HS-27A (cell line): ENCODE data around the gene PTGES3.
"Not testable (repeated sequence)": the region's sequence is repeated elsewhere in the genome, so short reads cannot be mapped to it uniquely, and the experiment has no call there.

Experiments
- DNase-seq: peaks from one replicate; pipeline ENCODE4 v3.0.0-alpha.2; 2012; ENCODE audit warnings: low read depth, missing footprints

PTGES3 gene

DNA sequence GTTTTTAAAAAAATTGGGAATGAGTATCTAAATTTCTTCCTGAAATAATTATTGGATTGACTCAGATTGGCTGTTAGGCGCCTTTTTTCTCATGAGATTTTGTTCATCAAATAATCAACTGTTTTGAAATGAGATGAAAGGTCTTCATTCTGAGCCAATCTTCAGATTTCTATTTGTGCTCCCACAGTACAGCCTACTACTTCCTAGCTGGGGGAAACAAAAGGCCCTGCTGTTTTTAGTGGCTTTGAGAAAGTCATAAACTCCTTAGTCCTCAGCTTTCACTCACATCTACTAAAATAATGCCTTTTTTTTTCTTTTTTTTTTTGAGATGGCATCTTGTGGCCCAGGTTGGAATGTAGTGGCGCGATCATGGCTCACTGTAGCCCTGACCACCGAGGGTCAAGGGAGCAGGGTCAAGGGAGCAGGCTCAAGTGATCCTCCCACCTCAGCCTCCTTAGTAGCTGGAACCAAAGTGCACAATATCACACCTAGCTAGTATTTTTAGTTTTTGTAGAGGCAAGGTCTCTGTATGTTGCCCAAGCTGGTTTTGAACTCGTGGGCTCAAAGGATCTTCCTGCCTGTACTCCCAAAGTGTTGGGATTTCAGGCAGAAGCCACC lies 21.8 kb upstream of the PTGES3 start:
- DNase-seq = no peak

DNA sequence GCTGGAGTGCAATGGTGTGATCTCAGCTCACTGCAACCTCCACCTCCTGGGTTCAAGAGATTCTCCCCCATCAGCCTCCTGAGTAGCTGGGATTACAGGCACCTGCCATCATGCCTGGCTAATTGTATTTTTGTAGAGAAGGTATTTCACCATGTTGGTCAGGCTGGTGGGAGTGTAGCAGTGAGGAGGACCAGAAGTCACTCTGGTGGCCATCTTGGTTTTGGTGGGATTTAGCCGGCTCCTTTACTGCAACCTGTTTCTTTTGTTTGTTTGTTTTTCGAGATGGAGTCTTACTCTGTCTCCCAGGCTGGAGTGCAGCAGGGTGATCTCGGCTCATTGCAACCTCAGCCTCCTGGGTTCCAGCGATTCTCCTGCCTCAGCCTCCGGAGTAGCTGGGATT lies 16.4 kb upstream of the PTGES3 start:
- not testable (repeated sequence) for DNase-seq

DNA sequence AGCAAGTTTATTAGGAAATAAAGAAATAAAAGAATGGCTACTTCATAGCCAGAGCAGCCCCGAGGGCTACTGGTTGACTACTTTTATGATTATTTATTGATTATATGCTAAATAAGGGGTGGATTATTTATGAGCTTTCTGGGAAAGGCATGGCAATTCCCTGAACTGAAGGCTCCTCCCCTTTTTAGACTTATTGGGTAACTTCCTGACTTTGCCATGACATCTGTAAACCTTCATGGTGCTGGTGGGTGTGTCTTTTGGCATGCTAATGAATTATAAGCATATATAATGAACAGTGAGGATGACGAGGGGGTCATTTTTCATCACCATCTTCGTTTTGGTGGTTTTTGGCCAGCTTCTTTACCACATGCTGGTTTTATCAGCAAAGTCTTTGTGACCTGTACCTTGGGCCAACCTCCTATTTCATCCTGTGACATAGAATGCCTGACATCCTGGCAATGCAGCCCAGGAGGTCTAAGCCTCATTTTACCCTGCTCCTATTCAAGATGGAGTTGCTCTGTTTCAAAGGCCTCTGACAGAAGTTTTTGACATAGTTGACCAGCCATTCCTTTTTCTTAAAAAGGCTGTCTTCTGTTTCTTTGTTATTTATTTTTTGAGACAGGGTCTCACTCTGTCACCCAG lies 11.1 kb upstream of the PTGES3 start:
- no peak for DNase-seq

DNA sequence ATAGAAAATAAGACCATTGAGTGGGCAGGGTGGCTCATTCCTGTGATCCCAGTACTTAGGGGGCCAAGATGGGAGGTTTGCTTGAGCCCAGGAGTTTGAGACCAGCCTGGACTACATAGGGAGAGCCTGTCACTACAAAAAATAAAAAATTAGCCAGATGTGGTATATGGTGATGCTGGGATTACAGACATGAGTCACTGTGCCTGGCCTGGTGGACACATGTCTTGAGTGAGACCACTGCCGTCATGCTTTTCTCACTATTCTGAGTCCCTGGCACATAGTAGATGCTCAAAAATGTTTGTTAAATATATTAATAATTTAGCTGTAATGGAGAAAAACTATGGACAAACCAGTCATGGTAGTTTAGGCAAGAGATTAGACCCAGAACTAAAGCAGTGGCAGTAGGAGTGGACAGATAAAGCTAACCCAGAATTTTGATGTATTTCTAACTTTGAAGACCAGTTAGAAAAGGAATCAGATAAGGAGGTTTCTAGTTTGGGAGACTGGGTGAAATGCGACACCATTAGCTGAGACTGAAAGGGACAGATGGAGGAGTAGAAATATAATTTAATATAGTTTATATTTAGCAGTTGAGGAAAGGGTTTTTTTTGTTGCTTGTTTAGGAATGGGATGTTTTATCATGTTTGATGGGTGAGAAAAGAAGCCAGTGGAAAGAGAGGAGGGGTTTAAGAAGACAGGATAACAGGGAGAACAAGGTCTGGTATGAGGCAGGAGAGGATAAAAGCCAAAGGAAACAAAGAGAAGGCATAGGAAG lies 7.4 kb upstream of the PTGES3 start:
- no peak for DNase-seq

DNA sequence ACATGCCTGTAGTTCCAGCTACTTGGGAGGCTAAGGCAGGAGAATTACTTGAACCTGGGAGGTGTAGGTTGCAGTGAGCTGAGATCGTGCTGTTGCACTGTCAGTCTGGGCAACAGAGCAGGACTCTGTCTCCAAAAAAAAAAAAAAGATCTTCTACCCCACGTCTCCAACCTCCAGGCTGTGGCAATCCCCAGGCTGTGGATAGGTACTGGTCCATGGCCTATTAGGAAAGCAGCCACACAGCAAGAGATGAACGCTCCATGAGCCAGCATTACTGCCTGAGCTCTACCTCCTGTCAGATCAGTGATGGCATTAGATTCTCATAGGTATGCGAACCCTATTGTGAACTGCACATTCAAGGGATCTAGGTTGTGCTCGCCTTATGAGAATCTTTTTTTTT lies 6.1 kb upstream of the PTGES3 start:
- DNase-seq = no peak

DNA sequence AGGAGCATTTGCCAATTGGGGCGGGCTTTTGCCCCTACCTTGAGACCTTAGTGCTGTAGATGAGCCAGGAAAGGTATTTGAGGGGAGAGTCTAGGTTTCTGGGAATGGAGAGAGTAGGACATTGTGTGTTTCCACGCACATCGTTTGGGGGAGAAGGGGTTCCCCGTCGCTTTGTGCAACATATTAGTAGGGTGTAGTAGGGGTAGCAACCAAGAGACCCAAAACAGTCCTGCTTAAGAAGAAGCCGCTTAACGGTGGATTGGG lies 694 bp upstream of the PTGES3 start:
- no peak for DNase-seq

DNA sequence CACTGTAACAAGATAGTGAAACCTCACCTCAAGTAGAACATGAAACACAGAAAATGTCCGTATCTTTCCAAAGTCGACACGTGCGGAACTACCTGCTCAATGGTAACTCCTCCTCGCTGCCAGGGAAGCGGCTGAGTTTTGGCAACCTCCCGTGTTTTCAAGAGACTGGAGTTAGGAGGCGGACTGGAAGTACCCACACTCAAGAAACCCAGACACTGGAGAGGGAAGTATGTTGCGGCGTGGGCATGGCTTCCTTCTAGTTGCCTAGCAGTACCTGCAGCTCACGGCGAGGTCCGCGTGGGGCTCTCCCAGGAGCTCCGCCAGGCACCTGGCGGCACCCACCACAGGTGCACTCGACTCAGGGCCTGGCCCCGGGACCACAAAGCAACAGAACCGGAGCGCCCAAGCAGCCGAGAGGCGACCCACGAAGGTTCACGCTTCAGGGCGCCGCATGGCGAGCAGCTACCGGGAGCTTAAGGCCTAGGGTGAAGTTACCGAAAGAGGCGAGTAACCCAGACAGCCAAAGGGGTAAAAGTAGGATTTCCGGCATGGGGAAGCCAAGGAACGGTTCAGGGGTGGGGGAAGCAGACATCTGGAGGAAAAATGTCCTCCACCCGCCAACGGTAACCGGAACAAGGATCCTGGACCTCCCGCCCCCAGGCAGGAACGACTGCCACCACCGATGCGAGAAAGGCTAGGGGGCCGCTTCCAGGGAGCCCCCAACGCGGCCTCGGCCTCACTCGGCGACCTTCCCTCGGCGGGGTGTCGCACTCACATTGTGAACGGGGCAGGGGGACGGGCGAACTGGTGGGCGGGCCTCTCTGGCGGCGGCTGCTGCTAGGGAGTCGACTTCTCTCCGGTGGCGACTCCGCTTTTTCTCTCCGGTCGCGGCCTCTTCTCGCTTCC lies 608 bp downstream of the PTGES3 start:
- DNase-seq = peak; percentile 11

DNA sequence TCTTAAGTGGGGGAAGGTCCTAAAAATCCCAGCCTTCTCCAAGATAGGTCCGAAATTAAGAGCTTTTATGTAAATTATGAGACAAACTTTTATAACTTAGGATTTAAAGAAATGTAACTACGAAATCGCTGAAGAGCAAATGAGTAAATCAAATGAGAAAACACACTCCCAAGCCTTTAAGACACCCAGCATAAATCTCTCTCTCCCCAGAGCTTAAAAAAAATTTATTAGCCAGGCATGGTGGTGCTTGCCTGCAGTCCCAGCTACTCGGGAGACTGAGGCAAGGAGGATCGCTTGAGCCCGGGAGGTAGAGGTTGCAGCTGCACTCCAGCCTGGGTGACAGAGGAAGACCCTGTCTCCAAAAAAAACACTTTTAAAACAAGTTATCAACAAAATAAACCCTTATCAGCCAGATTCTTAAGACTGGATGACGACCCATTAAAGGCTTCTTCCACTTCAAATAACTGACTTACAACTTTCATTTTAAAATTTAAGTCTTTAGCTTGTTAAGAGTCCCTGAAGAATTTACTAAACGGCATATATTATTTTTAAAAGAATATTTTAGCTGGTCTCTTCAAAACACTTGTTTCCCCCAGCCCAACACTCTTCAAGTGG lies 3.2 kb downstream of the PTGES3 start:
- no peak for DNase-seq

DNA sequence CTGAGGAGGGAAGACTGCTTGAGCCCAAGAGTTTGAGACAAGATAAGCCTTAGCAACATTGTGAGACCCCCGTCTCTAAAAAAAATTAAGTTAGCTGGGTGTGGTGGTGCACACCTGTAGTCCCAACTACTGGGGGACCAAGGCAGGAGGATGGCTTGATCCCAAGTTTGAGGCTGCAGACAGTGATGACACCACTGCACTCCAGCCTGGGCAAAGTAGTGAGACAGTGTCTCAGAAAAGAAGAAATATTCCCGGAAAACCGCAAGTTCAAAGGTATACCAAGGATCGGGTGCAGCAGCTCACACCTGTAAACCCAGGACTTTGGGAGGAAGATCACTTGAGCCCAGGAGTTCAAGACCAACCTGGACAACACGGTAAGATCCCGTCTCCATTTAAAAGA lies 5.8 kb downstream of the PTGES3 start:
- no peak for DNase-seq

DNA sequence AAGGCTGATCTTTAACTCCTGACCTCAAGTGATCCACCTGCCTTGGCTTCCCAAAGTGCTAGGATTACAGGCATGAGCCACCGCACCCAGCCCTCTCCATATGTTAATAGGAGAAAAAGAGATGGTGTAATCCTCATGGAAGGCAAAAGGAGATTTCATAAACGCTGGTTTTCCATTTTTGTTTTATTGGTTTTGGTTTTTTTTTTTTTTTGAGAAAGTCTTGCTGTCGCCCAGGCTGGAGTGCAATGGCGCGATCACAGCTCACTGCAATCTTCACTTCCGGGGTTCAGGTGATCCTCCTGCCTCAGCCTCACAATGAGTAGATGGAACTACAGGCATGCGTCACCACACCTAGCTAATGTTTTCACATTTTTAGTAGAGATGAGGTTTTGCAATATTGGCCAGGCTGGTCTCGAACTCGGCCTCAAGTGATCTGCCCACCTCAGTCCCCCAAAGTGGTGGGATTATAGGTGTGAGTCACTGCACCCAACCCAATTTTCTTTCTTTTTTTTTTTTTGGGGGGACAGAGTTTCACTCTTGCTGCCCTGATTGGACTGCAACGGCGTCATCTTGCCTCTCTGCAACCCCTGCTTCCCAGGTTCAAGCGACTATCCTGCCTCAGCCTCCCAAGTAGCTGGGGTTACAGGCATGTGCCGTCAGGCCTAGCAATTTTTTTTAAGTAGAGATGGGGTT lies 8.1 kb downstream of the PTGES3 start:
- no peak for DNase-seq

DNA sequence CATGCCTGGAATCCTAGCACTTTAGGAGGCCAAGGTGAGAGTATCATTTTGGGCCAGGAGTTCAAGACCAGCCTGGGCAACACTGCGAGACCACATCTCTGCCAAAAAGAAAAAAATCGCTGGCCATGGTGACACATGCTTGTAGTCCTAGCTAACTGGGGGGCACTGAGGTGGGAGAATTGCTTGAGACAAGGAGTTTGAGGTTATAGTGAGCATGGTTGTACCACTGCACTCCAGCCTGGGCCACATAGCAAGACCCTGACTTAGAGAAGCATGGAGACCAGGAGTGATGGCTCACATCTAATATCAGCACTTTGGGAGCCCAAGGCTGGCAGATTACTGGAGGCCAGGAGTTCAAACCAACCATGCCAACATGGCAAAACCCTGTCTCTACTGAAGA lies 9.2 kb downstream of the PTGES3 start:
- DNase-seq = no peak

DNA sequence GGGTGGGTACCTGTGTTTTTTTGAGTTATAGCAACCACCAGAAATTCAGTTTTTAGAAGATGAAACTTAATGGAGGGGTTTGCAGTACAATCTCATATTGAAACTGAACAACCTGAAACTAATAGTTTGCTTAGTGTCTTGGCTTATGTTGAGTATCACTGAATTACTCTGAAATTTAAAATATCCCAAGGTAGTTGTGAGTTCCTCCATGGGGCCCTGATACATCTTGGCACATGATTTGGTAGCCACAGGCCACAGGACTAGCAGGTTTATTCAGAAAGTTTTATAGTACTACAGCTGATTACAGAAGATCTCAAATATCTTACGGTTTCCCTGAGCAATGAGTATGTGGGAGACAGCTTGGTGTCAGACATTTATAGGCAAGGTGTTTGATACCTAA lies 10.4 kb downstream of the PTGES3 start:
- DNase-seq = no peak

DNA sequence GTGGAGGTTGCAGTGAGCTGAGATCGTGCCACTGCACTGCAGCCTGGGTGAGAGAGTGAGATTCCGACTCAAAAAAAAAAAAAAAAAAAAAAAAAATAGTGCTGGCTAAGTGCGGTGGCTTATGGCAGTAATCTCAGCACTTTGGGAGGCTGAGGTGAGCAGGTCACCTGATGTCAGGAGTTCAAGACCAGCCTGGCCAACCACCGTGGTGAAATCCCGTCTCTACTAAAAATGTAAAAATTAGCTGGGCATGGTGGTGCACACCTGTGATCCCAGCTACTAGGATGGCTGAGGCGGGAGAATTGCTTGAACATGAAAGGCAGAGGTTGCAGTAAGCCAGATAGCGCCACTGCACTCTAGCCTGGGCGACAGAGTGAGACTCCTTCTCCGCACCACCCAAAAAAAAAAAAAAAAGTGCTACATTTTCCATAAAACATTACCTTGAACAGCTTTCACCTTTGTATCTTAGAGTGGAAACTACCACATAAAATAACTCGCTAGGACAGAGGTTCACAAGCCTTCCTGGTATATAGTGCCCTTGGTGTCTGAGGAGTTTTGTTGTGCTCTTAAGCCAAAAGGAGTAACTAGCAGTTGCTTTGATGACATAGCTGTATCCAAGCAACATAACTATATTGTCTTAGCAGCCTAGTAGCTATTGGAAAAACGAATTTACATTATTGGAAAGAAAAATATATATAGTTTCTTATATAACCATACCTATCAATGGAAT lies 11.1 kb downstream of the PTGES3 start:
- DNase-seq = no peak

DNA sequence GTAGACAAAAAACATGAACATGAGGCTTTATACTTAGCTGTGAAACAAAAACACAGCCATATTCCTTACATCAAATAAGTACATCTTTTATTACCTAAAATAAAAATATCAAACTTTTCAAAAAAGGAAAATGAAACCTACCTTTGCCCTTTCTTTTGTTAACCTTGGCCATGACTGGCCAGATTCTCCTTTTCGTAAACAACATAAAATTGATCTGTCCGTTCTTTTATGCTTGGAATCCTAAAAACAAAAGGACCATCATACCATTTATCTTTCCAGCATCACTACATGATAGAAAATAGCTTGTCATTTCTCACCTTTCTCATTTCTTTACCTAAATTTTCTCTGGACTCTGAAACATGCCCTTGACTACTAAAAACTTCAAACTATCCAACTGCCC lies 16.5 kb downstream of the PTGES3 start:
- no peak for DNase-seq

DNA sequence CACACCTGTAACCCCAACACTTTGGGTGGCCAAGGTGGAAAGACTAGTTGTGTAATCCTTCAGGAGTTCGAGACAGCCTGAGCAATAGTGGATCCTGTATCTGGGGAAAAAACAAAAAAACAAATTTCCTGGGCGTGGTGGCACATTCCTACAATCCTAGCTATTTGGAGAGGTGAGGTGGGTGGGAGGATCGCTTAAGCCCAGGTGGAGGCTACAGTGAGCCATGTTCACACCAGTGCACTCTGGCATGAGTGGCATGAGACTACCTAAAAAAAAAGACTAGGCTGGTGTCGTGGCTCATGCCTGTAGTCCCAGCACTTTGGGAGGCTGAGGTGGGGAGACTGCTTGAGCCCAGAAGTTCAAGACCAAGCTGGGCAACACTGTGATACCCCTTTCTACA lies 17.2 kb downstream of the PTGES3 start:
- no peak for DNase-seq

DNA sequence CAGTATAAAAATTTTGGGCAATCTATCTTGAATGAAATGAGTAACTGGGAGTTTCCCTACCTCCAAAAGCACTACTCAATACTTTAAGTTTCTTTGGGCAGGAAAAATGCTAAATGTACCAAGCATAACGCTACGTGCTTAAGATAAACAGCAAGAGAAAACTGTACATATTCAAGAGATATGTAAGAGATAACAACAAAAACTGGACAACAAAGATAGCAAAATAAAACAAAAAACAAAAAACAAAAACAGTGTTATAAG lies 20.0 kb downstream of the PTGES3 start:
- DNase-seq = no peak

DNA sequence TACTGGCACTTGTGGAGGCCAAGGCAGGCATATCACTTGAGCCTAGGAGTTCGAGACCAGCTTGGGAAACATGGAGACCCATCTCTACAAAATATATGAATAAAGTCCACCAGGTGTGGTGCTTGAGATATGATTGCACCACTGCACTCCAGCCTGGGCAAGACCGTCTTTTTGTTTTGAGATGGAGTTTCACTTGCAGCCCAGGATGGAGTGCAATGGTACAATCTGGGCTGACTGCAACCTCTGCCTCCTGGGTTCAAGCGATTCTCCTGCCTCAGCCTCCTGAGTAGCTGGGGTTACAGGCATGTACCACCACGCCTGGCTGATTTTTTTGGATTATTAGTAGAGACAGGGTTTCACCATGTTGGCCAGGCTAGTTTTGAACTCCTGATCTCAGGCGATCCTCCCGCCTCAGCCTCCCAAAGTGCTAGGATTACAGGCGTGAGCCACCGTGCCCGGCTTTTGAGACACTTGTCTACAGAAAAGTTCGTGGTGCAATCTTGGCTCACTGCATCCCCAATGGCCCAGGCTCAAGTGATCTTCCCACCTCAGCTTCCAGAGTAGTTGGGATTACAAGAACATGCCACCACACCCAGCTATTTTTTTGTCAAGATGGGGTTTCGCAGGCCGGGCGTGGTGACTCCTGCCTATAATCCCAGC lies 26.0 kb downstream of the PTGES3 start:
- DNase-seq = no peak

DNA sequence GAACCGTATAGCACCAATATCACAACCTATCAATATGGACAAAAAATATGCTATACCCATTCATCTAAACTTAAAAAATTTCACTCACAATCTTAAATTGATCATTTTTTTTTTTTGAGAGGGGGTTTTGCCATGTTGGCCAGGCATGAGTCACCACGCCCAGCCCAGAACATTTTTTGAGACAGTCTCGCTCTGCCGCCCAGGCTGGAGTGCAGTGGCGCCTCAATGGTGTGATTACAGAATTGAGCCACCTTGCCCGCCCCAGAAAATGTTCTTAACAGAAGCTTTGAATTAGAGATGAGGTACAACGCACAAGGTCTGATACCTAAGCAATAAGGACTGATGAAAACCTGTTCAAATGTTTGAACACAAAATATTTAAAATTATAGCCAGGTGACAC lies 26.5 kb downstream of the PTGES3 start:
- DNase-seq = no peak

DNA sequence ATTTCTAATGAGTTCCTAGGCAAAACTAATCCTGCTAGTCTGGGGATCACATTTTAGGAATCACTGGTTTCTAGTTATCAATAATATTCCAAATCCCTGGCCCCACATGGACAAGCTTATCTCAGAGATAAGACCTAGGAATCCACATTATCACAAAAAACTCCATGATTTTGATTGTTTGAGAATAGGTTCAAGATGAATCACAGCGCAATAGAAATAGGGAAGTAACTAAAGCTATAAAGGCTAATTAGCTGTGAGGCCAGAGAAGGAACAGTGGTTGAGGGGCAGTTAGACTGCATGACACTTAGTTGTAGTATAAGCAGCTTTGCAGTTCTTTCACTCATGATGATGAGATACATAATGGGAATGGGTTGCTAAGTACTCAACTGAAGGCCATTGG lies 29.2 kb downstream of the PTGES3 start:
- DNase-seq = no peak
